Astrocyte of the spinal cord (primary cell): ENCODE data around the gene CSTB.

Experiments used
- DNase-seq: peaks from one replicate; pipeline ENCODE4 v3.0.0; 2011; ENCODE audit warnings: low read depth, low spot score
- H3K4me3 ChIP-seq: 2 replicates; pipeline ENCODE4 v1.5.1; 2011; ENCODE audit warnings: low read depth, mild to moderate bottlenecking, low read length, moderate library complexity
- CTCF ChIP-seq: IDR thresholded peaks from 2 replicates; pipeline ENCODE4 v1.5.1; 2012; ENCODE audit warnings: low read depth, mild to moderate bottlenecking, low read length, inconsistent platforms
- in situ Hi-C: cut with HindIII; loops from 2 replicates; pipeline ENCODE4 v1.10.0; 2017; ENCODE audit warnings: low sequenced_read_pairs

Gene CSTB

GRCh38 chr21:43726686-43727518 is 49.2 kb downstream of the CSTB start:
- in situ Hi-C loops, result no loop called here
- TF ChIP-seq CTCF, result no peak
- no peak for DNase-seq
- H3K4me3 ChIP-seq, result no peak overlapping the region
